Liver (tissue), 9 donors: Measurements from ENCODE around the gene KNDC1. TPM values are rescaled to one million over a fixed set of nuclear protein-coding genes. Genes with fewer than 3 reads are reported as not detected.
"Not testable (repeated sequence)": the region's sequence is repeated elsewhere in the genome, so short reads cannot be mapped to it uniquely, and the experiment has no call there.

Source experiments
- DNase-seq: peaks from one replicate; pipeline ENCODE4 v3.0.0-alpha.2; 2017; ENCODE audit warnings: low spot score
- H3K27ac ChIP-seq, 2 donors: one replicate each; pipeline ENCODE4 v1.7.0; 2013; ENCODE audit warnings: inconsistent platforms in 2 of 2, low read length in 2 of 2, control low read depth in 1 of 2, low read depth in 1 of 2, mild to moderate bottlenecking in 1 of 2
- H3K27me3 ChIP-seq, 4 donors: one replicate each; pipeline versions ENCODE4 v1.6.1 to v1.7.0; 2013; ENCODE audit warnings: low read length in 3 of 4, inconsistent platforms in 1 of 4, mild to moderate bottlenecking in 1 of 4, moderate library complexity in 1 of 4; ENCODE audit not compliant: control insufficient read depth in 4 of 4, insufficient read depth in 4 of 4
- H3K36me3 ChIP-seq, 4 donors: one replicate each; pipeline versions ENCODE4 v1.6.1 to v1.7.0; 2013; ENCODE audit warnings: low read length in 3 of 4, mild to moderate bottlenecking in 3 of 4, low read depth in 1 of 4, moderate library complexity in 1 of 4; ENCODE audit not compliant: control insufficient read depth in 4 of 4, insufficient read depth in 3 of 4
- H3K4me1 ChIP-seq, 4 donors: one replicate each; pipeline versions ENCODE4 v1.6.1 to v1.7.0; 2013; ENCODE audit warnings: low read length in 3 of 4, mild to moderate bottlenecking in 3 of 4, moderate library complexity in 1 of 4; ENCODE audit not compliant: control insufficient read depth in 4 of 4, insufficient read depth in 4 of 4
- H3K4me3 ChIP-seq, 3 donors: one replicate each; pipeline versions ENCODE4 v1.6.1 to v1.7.0; 2013; ENCODE audit warnings: low read length in 3 of 3, control low read depth in 1 of 3, low read depth in 1 of 3, mild to moderate bottlenecking in 1 of 3
- H3K9ac ChIP-seq, 2 donors: one replicate each; pipeline ENCODE4 v1.7.0; 2013; ENCODE audit warnings: low read length in 2 of 2, mild to moderate bottlenecking in 2 of 2, moderate library complexity in 2 of 2, control low read depth in 1 of 2, low read depth in 1 of 2
- H3K9me3 ChIP-seq, 4 donors: one replicate each; pipeline versions ENCODE4 v1.6.1 to v1.7.0; 2013; ENCODE audit warnings: low read length in 3 of 4; ENCODE audit not compliant: control insufficient read depth in 4 of 4
- EGR1 ChIP-seq, 2 donors: IDR thresholded peaks; 2 replicates each; pipeline ENCODE4 v1.6.1; 2016 to 2018; ENCODE audit warnings: antibody characterized with exemption in 2 of 2, low read depth in 2 of 2
- FOXA1 ChIP-seq: IDR thresholded peaks from 2 replicates; pipeline ENCODE4 v1.6.1; 2016; ENCODE audit warnings: antibody characterized with exemption
- FOXA2 ChIP-seq: IDR thresholded peaks from 2 replicates; pipeline ENCODE4 v1.6.1; 2016; ENCODE audit warnings: antibody characterized with exemption
- GABPA ChIP-seq, 2 donors: IDR thresholded peaks in 1 of 2; conservative IDR thresholded peaks in 1 of 2; 2 replicates each; pipeline ENCODE4 v1.6.1; 2016; ENCODE audit warnings: antibody characterized with exemption in 2 of 2, mild to moderate bottlenecking in 1 of 2, moderate library complexity in 1 of 2
- HNF4A ChIP-seq, 2 donors: conservative IDR thresholded peaks; 2 replicates each; pipeline ENCODE4 v1.6.1; 2016; ENCODE audit warnings: antibody characterized with exemption in 2 of 2, mild to moderate bottlenecking in 2 of 2
- HNF4G ChIP-seq: IDR thresholded peaks from 2 replicates; pipeline ENCODE4 v1.6.1; 2016; ENCODE audit warnings: antibody characterized with exemption
- JUND ChIP-seq, 2 donors: IDR thresholded peaks; 2 replicates each; pipeline ENCODE4 v1.6.1; 2016; ENCODE audit warnings: antibody characterized with exemption in 2 of 2
- NR2F2 ChIP-seq: IDR thresholded peaks from 2 replicates; pipeline ENCODE4 v1.6.1; 2016; ENCODE audit warnings: antibody characterized with exemption
- RAD21 ChIP-seq, 2 donors: IDR thresholded peaks; 2 replicates each; pipeline ENCODE4 v1.6.1; 2016; ENCODE audit warnings: antibody characterized with exemption in 2 of 2, mild to moderate bottlenecking in 2 of 2
- RXRA ChIP-seq, 2 donors: IDR thresholded peaks; 2 replicates each; pipeline ENCODE4 v1.6.1; 2017 to 2018; ENCODE audit warnings: antibody characterized with exemption in 2 of 2, mild to moderate bottlenecking in 1 of 2
- SP1 ChIP-seq: IDR thresholded peaks from 2 replicates; pipeline ENCODE4 v1.6.1; 2018; ENCODE audit warnings: antibody characterized with exemption, mild to moderate bottlenecking
- TAF1 ChIP-seq: conservative IDR thresholded peaks from 2 replicates; pipeline ENCODE4 v1.6.1; 2016; ENCODE audit warnings: antibody characterized with exemption, mild to moderate bottlenecking
- YY1 ChIP-seq: IDR thresholded peaks from 2 replicates; pipeline ENCODE4 v1.6.1; 2016; ENCODE audit warnings: antibody characterized with exemption, mild to moderate bottlenecking
- WGBS: extraction: QIAGEN DNeasy Blood & Tissue Kit; methylation state at CpG from one replicate; pipeline ENCODE4 v1.1.7; 2013; 5-methylcytosine and 5-hydroxymethylcytosine counted together
- polyA plus RNA-seq, 2 donors: library from polyadenylated mRNA; stranded (reverse) in 1 of 2; unstranded in 1 of 2; fragments of 200-250 nt in 1 of 2; fragments of >200 nt in 1 of 2; fragmentation: Nextera tagmentation in 1 of 2; extraction: Ambion mirVana in 1 of 2; gene quantifications; one replicate each; pipeline versions ENCODE4 v1.2.1 to v1.2.3, GENCODE V29; 2013 to 2015
- total RNA-seq, 2 donors: library from RNA; depleted of rRNA; stranded (reverse); fragments of >200 nt; gene quantifications; one replicate each; pipeline ENCODE4 v1.2.3, GENCODE V29; 2014
- TF ChIP-seq, protein P1 (sequence below): IDR thresholded peaks from 2 replicates; pipeline ENCODE4 v1.6.1; 2016; ENCODE audit warnings: antibody characterized with exemption, mild to moderate bottlenecking
- TF ChIP-seq, protein P2 (sequence below): IDR thresholded peaks from 2 replicates; pipeline ENCODE4 v1.6.1; 2016; ENCODE audit warnings: antibody characterized with exemption
- TF ChIP-seq, protein P3 (sequence below): IDR thresholded peaks from 2 replicates; pipeline ENCODE4 v1.6.1; 2016; ENCODE audit warnings: antibody characterized with exemption
- TF ChIP-seq, protein P4 (sequence below): IDR thresholded peaks from 2 replicates; pipeline ENCODE4 v1.6.1; 2016; ENCODE audit warnings: antibody characterized with exemption
- donor health status: healthy.
- donor health status: healthy.
- donor health status: healthy.
- donor health status: healthy.
- donor health status: healthy.

Gene KNDC1
- total and polyA plus RNA-seq, 4 donors: 0.53 to 12.9 (median 4.3) TPM

DNA sequence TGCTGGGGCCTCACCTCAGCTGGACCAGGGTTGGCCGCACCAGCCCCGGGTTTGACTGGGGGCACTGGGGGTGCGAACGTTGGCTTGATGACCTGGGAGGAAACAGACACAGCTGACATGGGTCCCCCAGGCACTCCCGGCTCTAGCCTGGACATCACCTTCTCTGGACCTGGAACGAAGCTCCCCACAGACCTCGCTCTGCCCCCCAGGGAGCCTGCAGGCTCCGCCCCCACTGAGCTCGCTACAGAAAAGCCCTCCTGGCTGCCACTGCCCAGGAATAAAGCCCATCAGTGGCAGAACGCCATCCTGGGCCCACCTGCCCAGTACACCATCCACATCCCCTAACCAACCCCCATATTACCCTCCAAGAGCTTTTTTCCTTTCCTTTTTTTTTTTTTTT, 103.7 kb downstream of the KNDC1 start:
- Histone ChIP-seq H3K27ac (no peak overlapping the region), H3K4me3 (no peak overlapping the region), H3K36me3 (peaks cover 2 to 5% (median 5%) of the 10 kb centered on the region in 4 donors), H3K9ac (no peak overlapping the region), H3K9me3 (no peaks in the 10 kb centered on the region), H3K27me3 (no peaks in the 10 kb centered on the region), H3K4me1 (peaks cover 3 to 14% (median 8%) of the 10 kb centered on the region in 4 donors)
- TF ChIP-seq FOXA1 (no peak), TAF1 (no peak), SP1 (no peak), EGR1 (IDR thresholded peaks at IDR 0.05; ENCODE audit: low read depth in 2 of 2) (no peak), GABPA (IDR thresholded peaks at IDR 0.05 in 1 of 2, conservative IDR thresholded peaks at IDR 0.05 in 1 of 2) (no peak), NR2F2 (no peak), JUND (IDR thresholded peaks at IDR 0.05) (no peak), HNF4A (conservative IDR thresholded peaks at IDR 0.05) (no peak), RAD21 (IDR thresholded peaks at IDR 0.05) (no peak)
- TF ChIP-seq, protein P1, sequence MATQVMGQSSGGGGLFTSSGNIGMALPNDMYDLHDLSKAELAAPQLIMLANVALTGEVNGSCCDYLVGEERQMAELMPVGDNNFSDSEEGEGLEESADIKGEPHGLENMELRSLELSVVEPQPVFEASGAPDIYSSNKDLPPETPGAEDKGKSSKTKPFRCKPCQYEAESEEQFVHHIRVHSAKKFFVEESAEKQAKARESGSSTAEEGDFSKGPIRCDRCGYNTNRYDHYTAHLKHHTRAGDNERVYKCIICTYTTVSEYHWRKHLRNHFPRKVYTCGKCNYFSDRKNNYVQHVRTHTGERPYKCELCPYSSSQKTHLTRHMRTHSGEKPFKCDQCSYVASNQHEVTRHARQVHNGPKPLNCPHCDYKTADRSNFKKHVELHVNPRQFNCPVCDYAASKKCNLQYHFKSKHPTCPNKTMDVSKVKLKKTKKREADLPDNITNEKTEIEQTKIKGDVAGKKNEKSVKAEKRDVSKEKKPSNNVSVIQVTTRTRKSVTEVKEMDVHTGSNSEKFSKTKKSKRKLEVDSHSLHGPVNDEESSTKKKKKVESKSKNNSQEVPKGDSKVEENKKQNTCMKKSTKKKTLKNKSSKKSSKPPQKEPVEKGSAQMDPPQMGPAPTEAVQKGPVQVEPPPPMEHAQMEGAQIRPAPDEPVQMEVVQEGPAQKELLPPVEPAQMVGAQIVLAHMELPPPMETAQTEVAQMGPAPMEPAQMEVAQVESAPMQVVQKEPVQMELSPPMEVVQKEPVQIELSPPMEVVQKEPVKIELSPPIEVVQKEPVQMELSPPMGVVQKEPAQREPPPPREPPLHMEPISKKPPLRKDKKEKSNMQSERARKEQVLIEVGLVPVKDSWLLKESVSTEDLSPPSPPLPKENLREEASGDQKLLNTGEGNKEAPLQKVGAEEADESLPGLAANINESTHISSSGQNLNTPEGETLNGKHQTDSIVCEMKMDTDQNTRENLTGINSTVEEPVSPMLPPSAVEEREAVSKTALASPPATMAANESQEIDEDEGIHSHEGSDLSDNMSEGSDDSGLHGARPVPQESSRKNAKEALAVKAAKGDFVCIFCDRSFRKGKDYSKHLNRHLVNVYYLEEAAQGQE: no peak
- TF ChIP-seq, protein P2, sequence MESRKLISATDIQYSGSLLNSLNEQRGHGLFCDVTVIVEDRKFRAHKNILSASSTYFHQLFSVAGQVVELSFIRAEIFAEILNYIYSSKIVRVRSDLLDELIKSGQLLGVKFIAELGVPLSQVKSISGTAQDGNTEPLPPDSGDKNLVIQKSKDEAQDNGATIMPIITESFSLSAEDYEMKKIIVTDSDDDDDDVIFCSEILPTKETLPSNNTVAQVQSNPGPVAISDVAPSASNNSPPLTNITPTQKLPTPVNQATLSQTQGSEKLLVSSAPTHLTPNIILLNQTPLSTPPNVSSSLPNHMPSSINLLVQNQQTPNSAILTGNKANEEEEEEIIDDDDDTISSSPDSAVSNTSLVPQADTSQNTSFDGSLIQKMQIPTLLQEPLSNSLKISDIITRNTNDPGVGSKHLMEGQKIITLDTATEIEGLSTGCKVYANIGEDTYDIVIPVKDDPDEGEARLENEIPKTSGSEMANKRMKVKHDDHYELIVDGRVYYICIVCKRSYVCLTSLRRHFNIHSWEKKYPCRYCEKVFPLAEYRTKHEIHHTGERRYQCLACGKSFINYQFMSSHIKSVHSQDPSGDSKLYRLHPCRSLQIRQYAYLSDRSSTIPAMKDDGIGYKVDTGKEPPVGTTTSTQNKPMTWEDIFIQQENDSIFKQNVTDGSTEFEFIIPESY: no peak
- TF ChIP-seq, protein P3, sequence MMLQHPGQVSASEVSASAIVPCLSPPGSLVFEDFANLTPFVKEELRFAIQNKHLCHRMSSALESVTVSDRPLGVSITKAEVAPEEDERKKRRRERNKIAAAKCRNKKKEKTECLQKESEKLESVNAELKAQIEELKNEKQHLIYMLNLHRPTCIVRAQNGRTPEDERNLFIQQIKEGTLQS: no peak
- TF ChIP-seq, protein P4, sequence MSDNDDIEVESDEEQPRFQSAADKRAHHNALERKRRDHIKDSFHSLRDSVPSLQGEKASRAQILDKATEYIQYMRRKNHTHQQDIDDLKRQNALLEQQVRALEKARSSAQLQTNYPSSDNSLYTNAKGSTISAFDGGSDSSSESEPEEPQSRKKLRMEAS: no peak
- no peak for DNase-seq
- WGBS: 91% methylated on average over 10 of the region's 10 CpGs

DNA sequence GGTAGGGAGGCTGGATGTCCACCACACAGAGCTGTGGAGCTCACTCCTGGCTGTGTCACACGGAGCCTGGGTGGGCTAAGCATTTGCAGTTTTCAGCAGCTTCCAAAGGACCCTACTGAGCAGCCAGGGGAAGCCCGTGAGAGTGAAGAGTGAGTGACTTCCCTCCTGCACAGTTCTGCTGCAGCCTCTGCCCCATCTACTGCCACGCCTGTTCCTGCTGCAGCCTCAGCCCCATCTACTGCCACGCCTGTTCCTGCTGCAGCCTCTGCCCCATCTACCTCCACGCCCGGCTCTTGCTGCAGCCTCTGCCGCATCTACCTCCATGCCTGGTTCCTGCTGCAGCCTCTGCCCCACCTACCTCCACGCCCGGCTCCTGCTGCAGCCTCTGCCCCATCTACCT, 104.4 kb downstream of the KNDC1 start:
- peaks cover 3 to 12% (median 8%) of the 10 kb centered on the region in 4 donors for H3K4me1 ChIP-seq
- H3K9ac ChIP-seq: no peak overlapping the region
- WGBS: 78% methylated on average over 9 of the region's 9 CpGs
- no peak overlapping the region for H3K4me3 ChIP-seq
- no peaks in the 10 kb centered on the region for H3K27me3 ChIP-seq
- TF ChIP-seq EGR1 (IDR thresholded peaks at IDR 0.05; ENCODE audit: low read depth in 2 of 2): no peak
- no peak for TF ChIP-seq YY1
- TF ChIP-seq RAD21 (IDR thresholded peaks at IDR 0.05): no peak
- TF ChIP-seq, protein P3: no peak
- no peak for TF ChIP-seq GABPA (IDR thresholded peaks at IDR 0.05 in 1 of 2, conservative IDR thresholded peaks at IDR 0.05 in 1 of 2)
- TF ChIP-seq SP1: no peak
- TF ChIP-seq RXRA (IDR thresholded peaks at IDR 0.05): no peak
- TF ChIP-seq, protein P1: no peak
- TF ChIP-seq TAF1: no peak
- no peak for TF ChIP-seq HNF4A (conservative IDR thresholded peaks at IDR 0.05)
- TF ChIP-seq FOXA2: no peak
- no peak for TF ChIP-seq HNF4G
- TF ChIP-seq JUND (IDR thresholded peaks at IDR 0.05): no peak
- no peak for TF ChIP-seq FOXA1
- no peak for TF ChIP-seq NR2F2
- peaks cover 2 to 10% (median 5%) of the 10 kb centered on the region in 4 donors for H3K36me3 ChIP-seq
- H3K27ac ChIP-seq: no peak overlapping the region
- H3K9me3 ChIP-seq: no peaks in the 10 kb centered on the region
- DNase-seq: no peak

DNA sequence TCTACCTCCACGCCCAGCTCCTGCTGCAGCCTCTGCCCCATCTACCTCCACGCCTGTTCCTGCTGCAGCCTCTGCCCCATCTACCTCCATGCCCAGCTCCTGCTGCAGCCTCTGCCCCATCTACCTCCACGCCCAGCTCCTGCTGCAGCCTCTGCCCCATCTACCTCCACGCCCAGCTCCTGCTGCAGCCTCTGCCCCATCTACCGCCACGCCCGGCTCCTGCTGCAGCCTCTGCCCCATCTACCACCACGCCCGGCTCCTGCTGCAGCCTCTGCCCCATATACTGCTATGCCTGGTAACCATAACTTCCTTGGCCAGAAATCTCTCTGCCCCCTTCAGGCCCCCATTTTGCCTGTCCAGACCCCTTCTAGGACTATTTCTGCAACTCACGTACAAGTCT, 105.0 kb downstream of the KNDC1 start:
- not testable (repeated sequence) for H3K9ac ChIP-seq, H3K27ac ChIP-seq, H3K4me3 ChIP-seq, H3K9me3 ChIP-seq, H3K27me3 ChIP-seq, DNase-seq
- WGBS: 76% methylated on average over 10 of the region's 10 CpGs
- Histone ChIP-seq H3K36me3 (peaks cover 4 to 13% (median 6%) of the 10 kb centered on the region in 4 donors), H3K4me1 (peaks cover 3 to 12% (median 6%) of the 10 kb centered on the region in 4 donors)
